ENCODE results near the gene MYOZ3.

MYOZ3 gene

DNA sequence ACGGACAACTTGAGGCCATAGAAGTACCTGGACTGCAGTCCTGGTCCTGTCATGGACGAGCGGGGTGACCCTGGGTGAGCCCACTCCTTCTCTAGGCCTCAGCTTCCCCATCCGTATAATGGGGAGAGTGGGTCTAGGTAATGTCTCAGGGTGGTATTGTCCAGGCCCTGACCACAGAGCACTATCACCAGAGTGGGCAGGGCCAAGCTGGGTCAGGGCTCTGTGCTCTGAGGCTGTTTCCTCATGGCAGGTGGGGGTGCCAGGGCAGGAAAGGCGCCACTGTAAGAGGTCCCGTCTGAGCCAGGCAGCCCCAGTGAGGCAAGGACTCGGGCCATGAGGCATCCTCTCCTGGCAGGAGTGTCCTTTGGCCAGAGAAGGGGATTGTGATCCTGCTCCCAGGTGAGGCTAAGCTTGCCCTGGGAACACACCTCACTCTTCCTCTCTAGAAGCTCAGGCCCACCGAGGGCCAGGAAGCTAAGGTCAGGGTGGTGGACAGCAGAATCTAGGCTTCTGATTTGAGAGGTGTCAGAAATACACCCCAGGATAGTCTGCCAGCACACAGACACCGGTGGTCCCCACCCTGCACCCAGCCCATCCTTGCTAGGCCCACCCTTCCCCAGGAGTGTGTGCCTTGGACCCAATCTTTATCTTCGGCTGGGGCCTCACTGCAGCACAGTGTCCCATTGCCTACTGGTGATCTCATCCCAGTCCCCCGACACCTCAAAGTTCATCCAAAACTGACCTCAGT lies 1.5 kb upstream of the MYOZ3 start:
- DNase-seq (ENCODE audit: low spot score): no peak

DNA sequence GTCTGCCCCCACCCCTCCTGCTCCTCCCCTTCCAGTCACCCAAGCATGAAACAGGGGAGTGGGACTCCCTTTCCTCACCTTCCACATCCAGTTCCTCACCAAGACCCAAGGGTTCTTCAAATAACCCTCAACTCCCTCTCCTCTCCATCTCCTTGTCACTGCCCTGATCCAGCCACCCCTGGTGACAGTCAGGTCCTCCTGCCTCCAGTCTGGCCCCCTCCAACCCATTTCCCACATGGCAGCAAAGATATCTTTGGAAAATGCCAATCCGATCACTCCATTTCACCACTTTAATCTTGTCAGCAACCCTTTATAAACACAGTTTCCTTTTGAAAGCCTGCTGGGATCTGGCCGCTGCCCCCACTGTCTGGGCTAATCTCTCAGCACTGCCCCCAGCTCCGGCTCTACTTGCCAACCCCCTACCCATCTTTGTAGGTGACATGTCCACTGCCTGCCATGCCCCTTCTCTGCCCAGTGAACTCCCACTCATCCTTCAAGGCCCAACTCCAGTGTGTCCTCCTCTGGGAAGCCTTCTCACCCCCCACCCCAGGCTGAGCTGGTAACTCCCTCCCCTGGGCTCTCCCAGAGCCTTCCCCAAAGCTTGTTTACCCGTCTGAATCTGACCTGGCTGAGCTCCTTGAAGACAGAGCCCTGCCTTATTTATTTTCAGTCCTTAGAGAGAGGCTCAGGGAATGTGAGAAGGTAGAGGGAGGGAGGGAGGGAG lies 781 bp upstream of the MYOZ3 start:
- DNase-seq (ENCODE audit: low spot score): no peak

DNA sequence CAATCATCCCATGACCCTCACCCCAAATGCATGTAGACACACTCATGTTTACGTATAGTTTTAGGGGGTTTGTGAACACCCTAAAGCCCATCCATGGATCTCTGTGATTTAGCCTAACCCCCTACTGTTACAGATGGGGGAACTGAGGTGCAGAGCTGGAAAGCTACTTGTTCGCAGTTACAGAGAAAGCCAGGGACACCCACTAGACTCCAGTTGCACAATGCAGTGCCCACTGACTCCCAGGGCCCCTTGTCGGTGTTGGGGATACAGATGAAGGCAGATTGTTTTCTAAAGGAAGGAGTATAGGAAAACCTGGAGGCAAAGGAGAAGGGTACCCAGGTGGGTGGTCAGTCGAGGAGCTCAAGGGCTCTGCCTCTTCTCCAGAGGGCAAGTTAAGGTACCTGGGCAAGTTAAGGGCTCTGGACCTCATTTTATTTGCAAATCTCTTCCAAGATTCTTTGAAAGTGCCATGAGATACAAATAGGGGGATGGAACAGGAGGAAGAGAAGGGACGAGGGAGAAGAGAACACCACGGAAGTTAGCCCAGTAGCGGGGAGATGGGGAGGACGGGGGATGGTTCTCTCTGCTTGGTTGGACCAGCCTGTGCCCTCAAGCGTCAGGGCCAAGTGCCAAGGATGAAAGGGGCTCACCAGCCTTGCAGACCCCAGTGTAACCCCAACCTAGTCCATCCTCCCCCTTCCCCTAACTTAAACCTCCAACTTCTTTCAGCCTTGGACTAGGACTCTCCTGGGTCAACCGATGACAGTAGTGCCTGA lies 958 bp downstream of the MYOZ3 start:
- DNase-seq (ENCODE audit: low spot score): no peak

DNA sequence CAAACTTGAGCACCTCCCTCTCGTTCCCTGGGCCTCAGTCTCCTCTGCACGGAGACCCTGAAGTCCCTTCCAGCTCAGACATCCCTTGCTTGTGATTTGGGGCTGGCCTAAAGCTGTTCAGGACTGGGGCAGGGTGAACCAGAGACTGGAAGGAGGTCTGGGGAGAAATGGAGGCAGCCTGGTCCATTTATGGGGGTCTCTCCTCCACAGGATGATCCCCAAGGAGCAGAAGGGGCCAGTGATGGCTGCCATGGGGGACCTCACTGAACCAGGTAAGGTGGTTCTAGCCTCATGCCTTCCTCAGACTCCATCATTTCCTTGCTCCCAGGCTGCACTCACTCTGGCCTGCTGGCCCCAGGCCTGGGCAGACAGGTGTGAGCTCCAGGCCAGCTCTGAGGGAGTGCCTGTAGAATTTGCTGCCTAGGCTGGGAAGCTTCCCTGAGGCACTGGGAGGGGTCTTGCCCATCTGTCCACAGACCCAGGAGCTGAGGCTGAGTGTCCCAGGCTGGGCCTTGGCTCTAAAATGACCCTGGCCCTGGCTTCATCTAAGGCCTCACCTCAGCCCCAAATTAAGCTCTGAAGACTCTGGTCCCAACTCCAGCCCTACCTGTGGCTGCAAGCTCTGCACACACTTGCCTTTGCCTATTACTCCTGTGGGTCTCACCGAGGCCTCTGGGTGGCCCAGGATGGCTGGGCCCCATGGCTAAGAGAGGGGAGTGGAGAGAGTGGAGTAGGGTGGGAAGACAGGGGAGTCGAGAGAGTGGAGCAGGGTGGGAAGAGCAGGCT lies 1.9 kb downstream of the MYOZ3 start:
- DNase-seq (ENCODE audit: low spot score): no peak

DNA sequence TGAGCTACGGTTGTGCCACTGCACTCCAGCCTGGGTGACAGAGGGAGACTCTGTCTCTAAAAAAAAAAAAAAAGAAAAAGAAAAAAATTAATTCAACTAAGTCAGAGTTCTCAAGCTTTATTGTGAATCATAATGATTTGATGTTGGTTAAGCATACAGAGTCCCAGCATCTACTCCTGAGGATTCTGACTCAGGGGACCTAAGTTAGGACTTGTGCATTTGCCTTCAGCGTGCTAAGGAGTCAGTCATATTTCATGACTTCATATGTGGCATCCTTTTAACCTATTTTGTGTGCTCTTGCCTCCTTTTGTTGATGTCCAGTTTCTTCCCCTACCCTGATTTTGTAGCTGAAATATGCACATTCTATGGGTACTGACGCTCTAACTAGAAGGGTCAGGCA lies 2.9 kb downstream of the MYOZ3 start:
- DNase-seq (ENCODE audit: low spot score): no peak

DNA sequence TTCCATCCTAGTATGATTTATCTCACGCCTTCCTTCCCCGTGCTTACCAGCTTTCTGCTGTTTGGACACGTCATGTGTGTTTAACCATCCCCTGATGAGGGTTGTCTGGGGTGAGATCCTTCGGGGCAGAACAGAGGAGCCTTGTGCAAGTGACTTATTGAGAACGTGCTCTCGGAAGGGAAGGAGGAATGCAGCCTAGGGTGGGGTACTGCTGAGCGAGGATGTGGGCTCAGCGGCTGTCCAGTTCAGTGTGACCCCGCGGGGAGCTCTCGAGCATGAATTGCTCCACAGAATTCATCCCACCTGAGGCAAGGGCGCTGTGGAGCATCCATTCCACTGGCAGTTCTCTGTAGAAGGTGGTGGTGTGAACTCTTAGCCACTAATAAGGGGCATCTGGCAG lies 4.0 kb downstream of the MYOZ3 start:
- no peak for DNase-seq (ENCODE audit: low spot score)

DNA sequence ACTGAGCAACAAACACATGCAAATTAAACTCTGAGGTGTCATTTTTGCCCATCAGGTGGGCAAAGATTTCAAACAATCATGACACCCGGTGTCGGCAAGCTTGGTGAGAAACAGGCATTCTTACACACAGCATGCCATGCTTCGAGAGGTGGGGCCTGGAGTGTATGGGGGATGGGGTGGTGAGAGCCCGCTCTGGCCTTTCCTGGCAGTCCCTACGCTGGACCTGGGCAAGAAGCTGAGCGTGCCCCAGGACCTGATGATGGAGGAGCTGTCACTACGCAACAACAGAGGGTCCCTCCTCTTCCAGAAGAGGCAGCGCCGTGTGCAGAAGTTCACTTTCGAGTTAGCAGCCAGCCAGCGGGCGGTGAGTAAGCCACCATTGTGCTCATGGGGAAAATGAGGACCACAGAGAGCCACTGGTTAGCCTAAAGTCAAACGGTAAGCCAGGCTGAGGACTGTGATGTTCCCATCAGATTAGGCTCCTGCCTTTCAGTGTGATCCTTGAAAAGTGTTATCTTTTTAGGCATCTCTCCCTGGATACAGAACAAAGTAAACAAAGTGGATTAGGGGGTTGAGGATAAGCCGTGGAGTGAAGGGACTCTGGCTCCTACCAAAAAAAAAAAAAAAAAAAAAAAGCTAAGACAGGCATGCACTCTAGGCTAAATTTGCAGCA lies 9.4 kb downstream of the MYOZ3 start:
- no peak for DNase-seq (ENCODE audit: low spot score)

DNA sequence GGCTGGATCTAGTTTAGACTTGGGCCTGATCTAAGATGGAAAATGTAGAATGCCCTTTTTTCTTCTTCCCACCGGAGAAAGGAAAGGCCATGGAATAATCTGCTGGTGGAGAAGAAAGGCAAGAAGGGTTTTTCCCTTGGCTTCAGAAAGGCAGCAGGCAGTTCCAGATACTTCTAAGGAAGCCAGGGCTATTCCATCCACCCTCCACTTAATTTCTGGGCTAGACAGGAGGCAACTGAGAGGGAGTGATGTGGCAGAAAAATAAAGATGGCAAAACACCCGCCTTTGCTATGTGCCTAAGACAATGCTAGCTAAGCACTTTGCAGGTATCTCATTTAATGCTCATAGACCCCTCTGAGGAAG lies 9.9 kb downstream of the MYOZ3 start:
- no peak for DNase-seq (ENCODE audit: low spot score)

DNA sequence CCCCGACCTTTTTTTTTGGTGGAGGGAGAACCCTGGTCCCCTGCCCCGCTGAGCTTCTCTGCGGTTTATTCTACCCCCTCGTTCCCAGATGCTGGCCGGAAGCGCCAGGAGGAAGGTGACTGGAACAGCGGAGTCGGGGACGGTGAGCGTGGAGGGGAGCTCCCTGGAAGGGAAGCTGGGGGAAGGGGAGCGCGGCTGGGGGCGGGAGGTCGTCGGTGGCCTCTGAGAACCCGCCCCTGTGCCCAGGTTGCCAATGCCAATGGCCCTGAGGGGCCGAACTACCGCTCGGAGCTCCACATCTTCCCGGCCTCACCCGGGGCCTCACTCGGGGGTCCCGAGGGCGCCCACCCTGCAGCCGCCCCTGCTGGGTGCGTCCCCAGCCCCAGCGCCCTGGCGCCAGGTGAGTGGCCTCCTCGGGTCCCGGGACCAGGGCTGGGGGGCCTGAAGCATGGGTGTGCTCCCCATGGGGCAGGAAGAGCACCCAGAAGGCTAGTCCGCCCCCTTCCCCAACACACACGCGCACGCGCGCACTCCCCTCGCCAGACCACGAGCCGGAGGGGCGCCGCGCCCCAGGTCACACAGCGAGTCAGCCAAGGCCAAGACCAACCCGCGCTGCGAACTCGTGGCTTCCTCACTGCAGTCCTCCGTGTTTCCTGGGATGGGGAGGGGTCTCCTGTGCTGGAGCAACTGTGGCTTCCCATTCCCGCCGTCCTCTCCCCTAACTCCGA lies 10.6 kb downstream of the MYOZ3 start:
- no peak for DNase-seq (ENCODE audit: low spot score)

DNA sequence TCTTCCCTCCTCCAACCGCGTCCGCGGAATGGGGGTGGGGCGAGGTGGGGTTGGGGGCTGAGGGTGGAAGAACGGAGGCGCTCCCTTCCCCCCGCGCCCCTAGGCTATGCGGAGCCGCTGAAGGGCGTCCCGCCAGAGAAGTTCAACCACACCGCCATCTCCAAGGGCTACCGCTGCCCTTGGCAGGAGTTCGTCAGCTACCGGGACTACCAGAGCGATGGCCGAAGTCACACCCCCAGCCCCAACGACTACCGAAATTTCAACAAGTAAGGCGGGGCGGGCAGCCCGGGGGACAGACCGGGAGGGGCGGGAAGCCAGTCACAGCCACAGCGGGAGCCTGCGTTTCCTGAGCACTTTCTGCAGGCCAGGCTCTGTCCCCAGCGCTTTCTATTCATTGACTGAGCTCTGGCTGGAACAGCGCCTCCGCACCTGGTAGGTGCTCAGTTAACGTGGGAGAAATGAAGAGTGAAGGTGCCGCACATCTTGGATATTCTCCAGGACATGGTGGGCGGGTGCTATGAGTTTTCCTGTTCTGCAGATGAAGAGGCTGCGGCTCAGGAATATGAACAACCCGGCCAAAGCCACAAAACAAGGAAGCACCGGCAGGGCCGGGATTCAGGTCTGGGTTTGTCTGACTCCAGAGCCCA lies 11.3 kb downstream of the MYOZ3 start:
- DNase-seq (ENCODE audit: low spot score): no peak

DNA sequence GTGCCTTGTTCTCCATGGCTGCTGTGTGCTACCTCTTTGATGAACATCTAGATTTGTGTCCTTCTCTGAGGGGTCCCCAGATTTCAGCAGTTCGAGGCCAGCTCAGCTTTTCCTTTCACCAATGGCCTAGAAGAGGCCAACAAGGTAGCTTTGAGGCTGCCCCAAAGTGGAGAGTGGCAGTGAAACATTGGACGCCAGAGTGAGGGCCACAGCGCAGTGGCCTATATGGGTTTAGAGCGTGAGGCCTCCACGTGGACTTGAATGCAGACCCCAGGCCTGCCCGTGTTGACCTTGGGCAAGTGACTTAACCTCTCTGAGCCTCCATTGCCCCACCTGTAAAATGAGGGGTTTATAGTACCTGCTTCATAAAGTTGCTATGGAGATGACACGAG lies 11.8 kb downstream of the MYOZ3 start:
- DNase-seq (ENCODE audit: low spot score): no peak

DNA sequence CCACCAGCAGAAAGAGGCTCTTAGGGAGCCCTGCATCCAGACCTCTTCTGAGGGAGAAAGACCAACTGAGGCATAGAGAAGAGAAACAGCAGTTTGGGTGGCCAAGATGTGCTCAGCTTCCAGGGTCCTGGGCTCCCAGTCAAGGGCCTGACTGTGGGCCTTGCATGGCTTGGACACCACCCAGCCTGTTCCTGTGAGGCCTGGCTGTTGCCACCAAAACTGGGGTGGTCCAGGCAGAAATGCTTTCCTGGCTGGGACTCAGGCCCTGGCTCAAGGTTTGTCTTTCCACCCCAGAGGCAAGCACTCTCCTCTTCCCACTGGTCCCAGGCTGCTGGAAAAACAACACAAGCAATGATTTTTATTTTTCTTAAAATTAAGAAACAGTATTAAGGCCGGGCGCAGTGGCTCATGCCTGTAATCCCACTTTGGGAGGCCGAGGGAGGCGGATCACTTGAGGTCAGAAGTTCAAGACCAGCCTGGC lies 13.3 kb downstream of the MYOZ3 start:
- DNase-seq (ENCODE audit: low spot score): no peak

DNA sequence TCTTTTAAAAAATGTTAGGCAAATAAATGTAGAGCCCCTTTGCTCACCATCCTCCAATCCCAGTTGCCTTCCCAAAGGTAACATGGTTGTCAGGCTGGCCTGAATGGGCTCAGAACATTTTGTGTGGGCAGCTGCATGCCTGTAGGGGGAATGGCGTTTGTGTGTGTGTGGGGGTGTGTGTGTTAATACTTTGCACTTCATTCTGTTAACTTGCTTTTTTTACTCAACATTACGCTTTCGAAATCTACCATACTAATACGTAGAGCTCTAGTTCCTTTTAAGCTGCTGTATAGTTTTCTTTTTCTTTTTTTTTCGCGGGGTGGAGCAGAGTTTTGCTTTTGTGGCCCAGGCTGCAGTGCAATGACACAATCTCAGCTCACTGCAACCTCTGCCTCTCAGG lies 14.0 kb downstream of the MYOZ3 start:
- DNase-seq (ENCODE audit: low spot score): no peak

DNA sequence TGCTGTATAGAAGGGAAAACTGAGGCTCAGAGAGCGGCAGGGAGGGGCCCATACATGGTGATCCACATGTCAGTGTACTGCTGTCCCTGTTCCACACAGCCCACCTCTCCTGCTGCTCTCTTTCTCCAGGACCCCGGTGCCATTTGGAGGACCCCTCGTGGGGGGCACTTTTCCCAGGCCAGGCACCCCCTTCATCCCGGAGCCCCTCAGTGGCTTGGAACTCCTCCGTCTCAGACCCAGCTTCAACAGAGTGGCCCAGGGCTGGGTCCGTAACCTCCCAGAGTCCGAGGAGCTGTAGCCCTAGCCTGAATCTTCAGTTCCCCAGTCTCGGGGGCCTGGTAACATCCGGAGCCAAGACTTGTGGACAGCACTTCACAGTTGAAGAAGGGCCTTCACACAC lies 15.5 kb downstream of the MYOZ3 start:
- DNase-seq (ENCODE audit: low spot score): no peak

DNA sequence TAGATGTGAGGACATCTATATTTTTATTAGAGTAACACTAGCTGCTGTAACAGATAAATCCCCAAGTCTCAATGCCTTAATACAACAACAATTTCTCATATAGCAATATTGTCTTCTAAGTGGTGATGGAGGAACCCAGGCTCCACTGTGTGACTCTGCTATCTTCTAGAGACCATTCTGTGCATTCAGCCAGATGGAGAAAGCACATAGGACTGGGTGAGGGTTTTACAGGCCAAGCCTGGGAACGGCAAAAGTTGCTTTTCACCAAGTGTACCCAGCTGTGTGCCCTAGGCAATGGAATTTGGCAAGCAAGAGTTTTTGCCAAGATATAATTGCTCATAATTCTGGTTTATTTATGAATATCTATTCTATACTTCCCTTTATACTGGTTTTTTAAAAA lies 28.1 kb downstream of the MYOZ3 start:
- no peak for DNase-seq (ENCODE audit: low spot score)

DNA sequence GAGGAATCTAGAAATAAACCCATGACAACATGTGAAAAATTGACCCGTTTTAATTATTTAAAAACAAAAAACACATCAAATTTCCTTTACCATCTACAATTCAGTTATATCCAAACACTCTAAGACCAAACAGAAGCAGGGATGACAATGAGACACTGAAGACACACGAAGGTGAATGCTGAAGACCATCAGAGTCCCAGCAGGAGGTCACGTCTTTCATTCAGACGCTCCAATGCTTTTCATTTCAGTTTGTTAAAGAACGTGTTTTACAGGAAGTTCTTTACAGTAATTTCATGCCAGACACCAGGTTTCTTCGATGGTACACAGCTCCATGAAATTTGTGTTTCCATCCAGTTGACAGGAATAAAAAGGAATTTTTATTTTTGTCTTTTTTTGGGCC lies 29.7 kb downstream of the MYOZ3 start:
- no peak for DNase-seq (ENCODE audit: low spot score)

DNA sequence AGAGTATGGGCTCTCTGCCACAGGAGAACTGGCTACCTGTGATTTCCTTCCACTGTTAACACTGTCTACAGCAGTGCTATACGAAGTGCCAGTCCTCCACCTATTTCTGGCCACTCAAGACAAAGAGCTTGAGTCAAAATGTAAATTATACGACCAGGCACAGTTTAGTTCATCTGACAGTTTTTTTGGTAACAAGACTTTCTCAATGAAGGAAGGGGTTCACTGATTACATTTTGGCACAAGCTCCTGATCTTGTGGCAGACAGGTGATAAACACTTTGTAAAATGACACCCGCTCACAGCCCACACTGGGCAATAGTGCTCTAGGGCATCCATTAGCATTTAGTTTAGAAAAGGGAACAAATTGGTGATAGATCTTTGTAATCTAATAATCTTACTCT lies 31.2 kb downstream of the MYOZ3 start:
- DNase-seq (ENCODE audit: low spot score): no peak

DNA sequence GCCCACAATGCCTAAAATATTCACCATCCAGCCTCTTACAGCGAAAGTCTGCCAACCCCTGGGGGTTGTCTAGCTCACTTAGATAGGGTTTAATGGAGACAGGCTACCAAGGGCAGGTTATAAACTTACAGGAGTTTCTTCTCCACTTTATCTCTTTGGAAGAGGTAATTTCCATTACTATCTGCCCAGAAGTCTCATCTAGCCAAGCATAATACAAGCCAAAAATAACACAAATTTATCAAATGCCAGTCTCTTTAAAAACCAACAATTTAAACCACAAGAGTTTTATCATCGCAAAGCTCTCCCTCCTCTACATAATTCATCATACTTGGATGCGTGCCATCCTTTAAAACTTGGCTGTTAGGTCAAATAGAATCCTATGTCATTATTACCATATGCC lies 33.6 kb downstream of the MYOZ3 start:
- no peak for DNase-seq (ENCODE audit: low spot score)

DNA sequence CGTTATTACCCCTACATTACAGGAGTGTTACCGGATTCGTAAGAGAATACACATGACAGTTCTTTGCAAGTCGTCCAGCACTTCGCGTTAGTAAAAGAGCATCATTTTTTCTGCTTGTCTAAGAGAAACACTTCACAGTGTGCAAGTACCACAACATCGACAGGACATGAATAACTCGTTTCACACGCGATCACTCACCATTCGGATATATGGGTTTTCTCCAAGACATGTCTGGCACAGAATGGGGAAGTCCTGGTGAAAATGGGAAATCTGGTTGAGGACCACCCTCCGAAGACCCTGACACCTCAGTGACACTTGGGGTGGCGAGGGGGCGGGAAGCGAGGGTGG lies 39.2 kb downstream of the MYOZ3 start:
- no peak for DNase-seq (ENCODE audit: low spot score)

DNA sequence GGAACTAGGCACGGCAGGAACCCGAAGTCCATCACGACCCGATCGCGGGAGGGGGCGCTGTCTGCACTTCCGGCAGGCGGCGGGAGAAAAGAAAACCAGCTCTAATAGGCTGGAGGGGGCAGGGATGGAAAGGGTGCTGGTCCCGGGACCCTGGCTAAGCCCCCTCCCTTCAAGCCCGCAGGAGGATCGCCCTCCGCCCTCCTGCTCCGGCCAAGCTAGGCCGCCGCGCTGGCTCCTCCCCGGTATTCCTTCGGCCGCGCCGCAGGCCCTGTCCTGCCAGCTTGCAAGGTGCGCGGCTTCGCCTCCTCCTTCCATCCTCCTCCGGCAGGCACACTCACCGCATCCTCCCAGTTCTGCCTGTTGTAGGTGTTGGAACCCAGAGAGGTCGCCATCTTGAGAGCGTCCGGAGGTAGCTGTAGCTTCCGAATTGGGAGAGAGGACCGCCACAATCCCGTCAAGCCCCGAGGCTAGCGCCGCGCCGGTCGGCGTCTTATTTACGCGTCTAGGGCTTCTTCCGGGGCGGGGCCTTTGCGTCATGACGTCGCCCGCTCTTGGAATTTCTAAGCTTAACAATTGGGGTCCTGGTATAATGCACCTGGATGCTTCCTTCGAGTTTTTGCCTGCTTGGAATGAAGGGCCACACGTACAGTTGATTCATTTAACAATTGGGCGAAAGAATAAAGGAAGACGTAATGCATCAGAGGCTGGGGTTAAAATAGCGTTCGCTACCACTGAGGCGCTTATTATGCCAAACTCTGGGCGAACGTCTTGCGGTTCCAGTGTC lies 39.7 kb downstream of the MYOZ3 start, which contains the start of gene RBM22:
Gene RBM22 (minus strand): TSS at position 469 of the 784 bp plus-strand sequence. CDS start 77 bp downstream, at position 392.
- DNase-seq (ENCODE audit: low spot score): peak; percentile 46
